HL-60 (cell line): Measurements from ENCODE around the gene ATG101.

Source experiments
- CTCF ChIP-seq: IDR thresholded peaks from one replicate; pipeline ENCODE4 v1.5.1; 2011; ENCODE audit warnings: low read length, control low read depth, inconsistent platforms; ENCODE audit not compliant: insufficient read depth
- GABPA ChIP-seq: IDR thresholded peaks from 2 replicates; pipeline ENCODE4 v1.6.1; 2012; ENCODE audit warnings: low read depth
- POLR2AphosphoS5 ChIP-seq: IDR thresholded peaks from 2 replicates; pipeline ENCODE4 v1.6.1; 2012; ENCODE audit warnings: low read depth
- REST ChIP-seq: IDR thresholded peaks from 2 replicates; pipeline ENCODE4 v1.6.1; 2012; ENCODE audit warnings: low read depth; ENCODE audit not compliant: insufficient replicate concordance
- SPI1 ChIP-seq: IDR thresholded peaks from 2 replicates; pipeline ENCODE4 v1.6.1; 2012; ENCODE audit warnings: low read depth, mild to moderate bottlenecking, borderline replicate concordance

GRCh38 chr12:52084491-52085231, 14.9 kb downstream of the ATG101 start:
- no peak for TF ChIP-seq POLR2AphosphoS5
- TF ChIP-seq CTCF = no peak
- TF ChIP-seq GABPA = no peak
- no peak for TF ChIP-seq REST
- TF ChIP-seq SPI1 = no peak
